ENCODE data around the gene IFI27L1. TPM values are rescaled to one million over a fixed set of nuclear protein-coding genes. Genes with fewer than 3 reads are reported as not detected.

The IFI27L1 gene
- total RNA-seq, 1 donor from 2014 or later = 20.5 TPM

- DNase-seq (ENCODE audit: low spot score) (peak; percentile 51), ATAC-seq (no peak)
- intact Hi-C loops (cut with DNase I) = no loop called here
Observed at GRCh38 chr14:94109915-94110250, 28.8 kb downstream of the IFI27L1 start.

GRCh38 chr14:94110552-94111181, 29.6 kb downstream of the IFI27L1 start, which contains the start of gene IFI27:
IFI27 (plus strand) TSS chr14:94110736.
- DNase-seq (ENCODE audit: low spot score) (peak; percentile 75), ATAC-seq (peak; percentile 87)
- intact Hi-C loops (cut with DNase I) = no loop called here

DNA sequence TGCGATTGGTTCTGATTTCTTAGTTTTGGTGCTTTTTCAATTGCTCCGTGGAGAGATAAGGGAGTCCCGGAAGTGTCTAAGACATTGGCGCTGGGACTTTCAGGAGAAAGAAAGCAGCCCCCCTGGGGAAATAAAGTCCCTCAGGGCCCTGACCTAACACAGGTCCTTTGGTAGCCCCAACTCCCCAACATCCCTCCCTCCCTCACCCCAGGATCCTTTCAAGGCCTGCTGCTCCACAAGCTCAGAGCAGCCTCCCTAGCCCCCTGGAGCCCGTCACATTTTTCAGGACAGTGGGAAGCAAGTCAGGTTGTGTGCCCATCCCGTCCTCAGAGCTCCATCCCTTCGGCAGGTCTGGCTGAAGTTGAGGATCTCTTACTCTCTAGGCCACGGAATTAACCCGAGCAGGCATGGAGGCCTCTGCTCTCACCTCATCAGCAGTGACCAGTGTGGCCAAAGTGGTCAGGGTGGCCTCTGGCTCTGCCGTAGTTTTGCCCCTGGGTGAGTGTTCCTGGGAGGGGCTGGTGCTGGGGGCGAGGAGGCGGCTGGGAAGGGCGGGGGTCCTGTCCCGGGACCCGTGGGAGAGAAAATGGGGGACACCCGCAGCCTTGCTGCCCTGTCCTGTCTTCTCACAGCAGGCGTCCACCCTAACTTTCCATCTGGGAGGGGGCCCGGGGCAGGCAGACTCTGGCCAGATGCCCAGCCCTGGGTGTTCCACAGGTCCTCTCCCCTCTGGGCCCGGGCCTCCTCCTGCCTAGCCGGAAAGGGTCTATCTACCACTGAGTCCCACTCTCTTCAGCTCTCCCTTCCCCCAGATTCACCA, 30.4 kb downstream of the IFI27L1 start:
- DNase-seq (ENCODE audit: low spot score) (peak; percentile 57), ATAC-seq (peak; percentile 2)
- intact Hi-C loops (cut with DNase I) = no loop called here

- intact Hi-C loops (cut with DNase I) = no loop called here
- ATAC-seq = no peak
- peak; percentile 54 for DNase-seq (ENCODE audit: low spot score)
Observed at GRCh38 chr14:94112513-94113063, 31.5 kb downstream of the IFI27L1 start.

DNA sequence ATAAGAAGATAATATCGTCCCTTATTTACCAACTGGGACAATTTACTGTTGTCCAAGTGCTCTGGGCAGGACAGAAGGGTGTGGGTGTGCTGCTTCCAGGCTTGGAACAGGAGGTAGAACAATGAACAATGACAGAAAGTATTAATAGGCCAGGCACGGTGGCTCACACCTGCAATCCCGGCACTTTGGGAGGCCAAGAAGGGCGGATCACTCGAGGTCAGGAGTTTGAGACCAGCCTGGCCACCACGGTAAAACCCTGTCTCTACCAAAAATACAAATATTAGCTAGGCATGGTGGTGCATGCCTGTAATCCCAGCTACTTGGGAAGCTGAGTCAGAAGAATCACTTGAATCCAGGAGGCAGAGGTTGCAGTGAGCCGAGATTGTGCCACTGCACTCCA, 32.0 kb downstream of the IFI27L1 start:
- DNase-seq (ENCODE audit: low spot score) (no peak), ATAC-seq (no peak)
- intact Hi-C loops (cut with DNase I) = no loop called here

DNA sequence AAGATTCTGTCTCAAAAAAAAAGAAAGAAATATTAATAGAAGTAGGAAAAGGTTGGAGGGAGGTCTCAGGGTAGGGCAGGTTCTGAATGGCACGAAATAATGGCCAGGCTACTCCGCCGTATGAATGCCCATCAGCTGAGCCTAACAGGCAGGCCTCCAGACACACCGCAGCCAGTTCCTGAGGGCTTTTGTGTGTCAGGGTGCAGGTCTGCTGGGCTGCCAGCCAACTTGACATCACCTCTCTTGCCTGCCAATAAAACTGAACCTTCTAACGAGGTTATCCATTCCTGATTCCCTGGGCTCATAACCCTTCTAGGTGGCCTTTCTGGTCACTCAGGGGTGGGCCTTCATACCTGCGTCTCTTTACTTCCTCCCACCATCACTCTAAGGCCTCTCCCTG, 32.4 kb downstream of the IFI27L1 start:
- intact Hi-C loops (cut with DNase I) = no loop called here
- DNase-seq (ENCODE audit: low spot score) (peak; percentile 69), ATAC-seq (peak; percentile 20)

DNA sequence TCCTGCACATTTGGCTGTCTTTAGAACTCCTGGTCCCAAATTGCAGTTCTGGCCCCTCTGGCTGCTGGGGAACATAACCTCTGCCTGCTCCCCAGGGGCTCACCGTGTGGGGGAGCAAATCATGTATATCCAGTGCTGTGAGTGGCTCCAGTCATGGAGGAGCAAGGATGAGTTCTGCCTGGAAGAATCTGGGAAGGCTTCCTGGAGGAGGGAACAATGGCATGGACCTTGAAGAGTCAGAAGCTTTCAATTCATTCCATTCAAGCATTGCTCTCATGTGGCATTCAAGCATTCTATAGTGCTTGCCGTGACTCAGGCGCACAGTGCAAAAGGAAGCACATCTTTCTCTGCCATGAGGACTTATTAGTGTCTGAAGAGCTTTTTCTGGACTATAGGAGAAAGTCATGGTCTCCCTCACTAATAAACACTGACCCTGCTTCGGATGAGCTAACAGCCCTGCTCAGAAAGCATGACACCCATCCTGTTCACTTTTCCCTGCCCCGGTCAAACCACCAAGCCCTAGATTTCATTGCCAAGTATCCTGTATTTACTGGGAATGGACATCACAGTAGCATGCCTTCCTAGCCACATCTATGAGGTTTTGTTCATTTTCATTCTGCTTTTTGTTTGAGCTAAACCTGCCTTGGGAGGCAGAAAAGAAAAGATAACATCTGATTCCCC, 32.9 kb downstream of the IFI27L1 start:
- intact Hi-C loops (cut with DNase I) = no loop called here
- DNase-seq (ENCODE audit: low spot score) (peak; percentile 49), ATAC-seq (peak; percentile 50)

DNA sequence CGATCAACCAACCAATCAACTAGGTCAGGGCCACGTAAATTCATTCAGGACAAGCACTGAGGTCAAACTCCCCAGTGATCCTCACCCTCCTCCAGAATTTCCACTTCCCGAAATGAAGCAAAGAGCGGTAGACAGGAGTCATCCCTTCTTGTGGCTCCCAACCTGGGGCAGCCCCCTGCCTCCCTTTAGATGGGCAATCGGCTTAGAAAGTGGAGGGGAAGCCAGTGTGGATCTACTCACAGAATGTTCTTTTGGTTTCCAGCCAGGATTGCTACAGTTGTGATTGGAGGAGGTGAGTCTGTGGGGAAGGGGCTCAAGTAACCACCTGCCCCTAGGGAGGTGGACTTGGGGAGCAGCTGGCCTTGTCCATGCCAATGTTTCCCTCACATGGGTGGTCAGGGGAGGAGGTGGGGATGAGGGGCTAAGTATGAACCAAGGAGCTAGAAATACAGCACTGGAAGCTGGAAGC, 33.5 kb downstream of the IFI27L1 start:
- DNase-seq (ENCODE audit: low spot score) (peak; percentile 48), ATAC-seq (peak; percentile 35)
- intact Hi-C loops (cut with DNase I) = no loop called here

DNA sequence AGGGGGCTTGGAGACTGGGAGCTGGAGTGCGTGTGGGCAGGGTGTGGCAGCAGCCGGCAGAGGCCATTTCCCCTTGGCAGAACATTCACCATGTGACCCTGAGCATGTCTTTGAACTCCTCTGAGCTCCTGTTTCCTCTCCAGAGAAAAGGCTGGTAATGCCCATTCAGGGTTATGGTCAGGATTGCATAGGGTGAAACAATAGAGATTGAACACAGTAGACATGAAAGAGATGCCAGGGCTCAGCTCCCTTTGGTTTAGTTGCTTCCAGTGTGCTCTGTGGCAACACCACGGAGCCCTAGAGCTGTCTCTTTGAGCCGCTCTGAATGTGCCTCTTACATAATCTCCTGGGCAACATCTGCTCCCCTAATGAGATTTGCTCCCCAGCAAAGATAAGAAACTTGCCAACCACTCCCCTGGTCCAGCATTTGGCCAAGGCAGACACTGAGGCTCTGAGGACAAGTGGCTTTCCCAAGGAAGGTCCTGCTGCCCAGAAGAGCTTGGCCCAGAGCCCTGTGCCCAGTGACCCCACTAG, 34.0 kb downstream of the IFI27L1 start:
- intact Hi-C loops (cut with DNase I) = no loop called here
- peak; percentile 55 for DNase-seq (ENCODE audit: low spot score)
- ATAC-seq = peak; percentile 61

DNA sequence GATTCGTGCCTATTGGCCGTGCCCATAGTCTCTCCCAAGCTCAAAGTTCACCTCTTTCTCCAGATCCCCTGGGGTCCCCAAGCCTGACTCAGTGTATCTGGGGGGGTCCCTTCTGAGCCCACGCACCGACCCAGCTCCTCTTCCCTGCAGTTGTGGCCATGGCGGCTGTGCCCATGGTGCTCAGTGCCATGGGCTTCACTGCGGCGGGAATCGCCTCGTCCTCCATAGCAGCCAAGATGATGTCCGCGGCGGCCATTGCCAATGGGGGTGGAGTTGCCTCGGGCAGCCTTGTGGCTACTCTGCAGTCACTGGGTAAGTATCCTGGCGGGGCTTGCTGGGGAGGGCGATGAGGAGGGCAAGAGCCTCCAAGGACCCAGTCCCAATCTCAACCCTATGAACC, 34.5 kb downstream of the IFI27L1 start:
- peak; percentile 54 for DNase-seq (ENCODE audit: low spot score)
- no peak for ATAC-seq

GRCh38 chr14:94116701-94117100, 35.6 kb downstream of the IFI27L1 start:
- DNase-seq (ENCODE audit: low spot score) (peak; percentile 39), ATAC-seq (no peak)
- intact Hi-C loops (cut with DNase I) = no loop called here

More for the DNA sequence above, 34.5 kb downstream of the IFI27L1 start:
- intact Hi-C loops (cut with DNase I) = no loop called here

- no peak for ATAC-seq
- intact Hi-C loops (cut with DNase I) = no loop called here
- DNase-seq (ENCODE audit: low spot score) = peak; percentile 40
Observed at GRCh38 chr14:94117856-94118255, 36.7 kb downstream of the IFI27L1 start.

- ATAC-seq (no peak), DNase-seq (ENCODE audit: low spot score) (peak; percentile 47)
- intact Hi-C loops (cut with DNase I) = no loop called here
Observed at GRCh38 chr14:94119071-94119470, 38.0 kb downstream of the IFI27L1 start.

- ATAC-seq = peak; percentile 89
- intact Hi-C loops (cut with DNase I) = no loop called here
Observed at GRCh38 chr14:94120667-94121340, 39.7 kb downstream of the IFI27L1 start.

DNA sequence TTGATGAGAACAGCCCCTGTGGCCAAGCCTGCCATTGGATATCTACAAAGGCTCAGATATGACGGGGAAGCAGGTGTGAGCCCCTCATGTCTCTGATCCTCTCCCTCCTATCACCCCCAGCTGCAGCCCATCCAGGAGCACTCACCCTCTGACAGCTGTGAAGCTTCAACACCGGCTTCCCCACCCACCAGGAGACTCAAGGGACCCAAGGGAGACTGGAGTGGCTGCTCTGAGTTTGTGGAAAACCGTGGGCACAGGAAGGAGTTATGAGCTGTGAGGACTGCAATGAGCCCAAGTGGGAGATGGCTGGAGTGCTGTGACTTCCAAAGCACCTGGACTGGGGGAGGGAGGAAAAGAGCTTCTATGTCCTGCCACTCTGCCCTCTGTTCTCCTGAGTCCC, 40.4 kb downstream of the IFI27L1 start:
- intact Hi-C loops (cut with DNase I) = no loop called here
- DNase-seq (ENCODE audit: low spot score) = peak; percentile 48
- no peak for ATAC-seq

More at GRCh38 chr14:94120667-94121340, 39.7 kb downstream of the IFI27L1 start:
- peak; percentile 48 for DNase-seq (ENCODE audit: low spot score)

GRCh38 chr14:94122438-94122837, 41.3 kb downstream of the IFI27L1 start:
- ATAC-seq = no peak
- intact Hi-C loops (cut with DNase I) = no loop called here
- peak; percentile 28 for DNase-seq (ENCODE audit: low spot score)

- no peak for ATAC-seq
- peak; percentile 49 for DNase-seq (ENCODE audit: low spot score)
- intact Hi-C loops (cut with DNase I) = no loop called here
Observed at GRCh38 chr14:94123296-94123695, 42.2 kb downstream of the IFI27L1 start.

- no peak for ATAC-seq
- no peak for DNase-seq (ENCODE audit: low spot score)
- intact Hi-C loops (cut with DNase I) = no loop called here
Observed at GRCh38 chr14:94123868-94124267, 42.8 kb downstream of the IFI27L1 start.

Data from sciatic nerve (tissue), 2 donors.